NB4 (cell line): Measurements from ENCODE around the gene PRKCE.

Source experiments
- DNase-seq: peaks from one replicate; pipeline ENCODE4 v3.0.0; 2010; ENCODE audit warnings: low read depth
- H3K4me3 ChIP-seq: one replicate; pipeline ENCODE4 v1.5.1; 2011; ENCODE audit warnings: mild to moderate bottlenecking, low read depth, low read length, moderate library complexity
- CTCF ChIP-seq: IDR thresholded peaks from one replicate; pipeline ENCODE4 v1.5.1; 2012; ENCODE audit warnings: low read depth, low read length
- MAX ChIP-seq: IDR thresholded peaks from 2 replicates; pipeline ENCODE4 v1.6.1; 2011; ENCODE audit warnings: low read depth, low read length
- MYC ChIP-seq: IDR thresholded peaks from 2 replicates; pipeline ENCODE4 v1.6.1; 2011; ENCODE audit warnings: low read depth, low read length
- POLR2A ChIP-seq: IDR thresholded peaks from 2 replicates; pipeline ENCODE4 v1.6.1; 2011; ENCODE audit warnings: mild to moderate bottlenecking; ENCODE audit not compliant: insufficient read length; ENCODE audit errors: extremely low read depth

The PRKCE gene

GRCh38 chr2:45836316-45836715 lies 184.8 kb downstream of the PRKCE start:
- TF ChIP-seq MYC, result no peak
- no peak for TF ChIP-seq CTCF
- no peak for TF ChIP-seq MAX
- no peak for TF ChIP-seq POLR2A
- H3K4me3 ChIP-seq, result no peak overlapping the region
- DNase-seq, result no peak

- no peak overlapping the region for H3K4me3 ChIP-seq
- peak; percentile 68 for DNase-seq
- TF ChIP-seq POLR2A, result no peak
- TF ChIP-seq CTCF, result no peak
- TF ChIP-seq MAX, result no peak
- TF ChIP-seq MYC, result no peak
Observed at GRCh38 chr2:45836740-45837139, 185.3 kb downstream of the PRKCE start.

- no peak for TF ChIP-seq CTCF
- no peak for TF ChIP-seq MYC
- TF ChIP-seq POLR2A, result no peak
- TF ChIP-seq MAX, result no peak
- DNase-seq, result no peak
- no peak overlapping the region for H3K4me3 ChIP-seq
Observed at GRCh38 chr2:45837812-45838341, 186.4 kb downstream of the PRKCE start.

- TF ChIP-seq CTCF, result no peak
- TF ChIP-seq MAX, result no peak
- no peak for TF ChIP-seq POLR2A
- no peak for TF ChIP-seq MYC
- no peak overlapping the region for H3K4me3 ChIP-seq
- DNase-seq, result no peak
Observed at GRCh38 chr2:45839508-45840251, 188.2 kb downstream of the PRKCE start.

- TF ChIP-seq MAX, result no peak
- no peak for TF ChIP-seq CTCF
- TF ChIP-seq MYC, result no peak
- no peak for TF ChIP-seq POLR2A
- no peak for DNase-seq
- no peak overlapping the region for H3K4me3 ChIP-seq
Observed at GRCh38 chr2:45840481-45840880, 189.0 kb downstream of the PRKCE start.

- DNase-seq, result peak; percentile 60
- no peak overlapping the region for H3K4me3 ChIP-seq
- no peak for TF ChIP-seq POLR2A
- TF ChIP-seq MYC, result no peak
- no peak for TF ChIP-seq MAX
- no peak for TF ChIP-seq CTCF
Observed at GRCh38 chr2:45841752-45842407, 190.4 kb downstream of the PRKCE start.
